Psoas muscle (tissue), 8 donors: ENCODE results near the gene B3GAT3. TPM values are rescaled to one million over a fixed set of nuclear protein-coding genes. Genes with fewer than 3 reads are reported as not detected.
A peak's percentile ranks its signal among the peaks of the same experiment; 100 is the strongest.
"Not testable (repeated sequence)": the region's sequence is repeated elsewhere in the genome, so short reads cannot be mapped to it uniquely, and the experiment has no call there.

Experiments
- ATAC-seq, 4 donors: fragments of 200-7000 bp; cut with Tn5 transposase; one replicate each; pipeline ENCODE4 v1.9.1; 2020; ENCODE audit warnings: moderate library complexity in 3 of 4, mild to moderate bottlenecking in 2 of 4
- DNase-seq, 2 donors: peaks; one replicate each; pipeline ENCODE4 v3.0.0-alpha.2; 2020
- H3K27ac ChIP-seq: fragments of 200-600 bp; one replicate; pipeline ENCODE4 v1.8.0; 2022
- H3K27me3 ChIP-seq, 3 donors: fragments of 200-600 bp in 1 of 3; one replicate each; pipeline versions ENCODE4 v1.6.1 to v1.8.0; 2013 to 2022; ENCODE audit warnings: low read length in 2 of 3, mild to moderate bottlenecking in 2 of 3, moderate library complexity in 1 of 3; ENCODE audit not compliant: insufficient read depth in 3 of 3
- H3K36me3 ChIP-seq, 2 donors: fragments of 200-600 bp in 1 of 2; one replicate each; pipeline versions ENCODE4 v1.6.1 to v1.8.0; 2013 to 2022; ENCODE audit warnings: low read depth in 1 of 2, mild to moderate bottlenecking in 1 of 2, moderate library complexity in 1 of 2; ENCODE audit not compliant: insufficient read depth in 1 of 2
- H3K4me1 ChIP-seq: fragments of 200-600 bp; one replicate; pipeline ENCODE4 v1.8.0; 2022
- H3K4me3 ChIP-seq: fragments of 200-600 bp; one replicate; pipeline ENCODE4 v1.8.0; 2022; ENCODE audit warnings: mild to moderate bottlenecking
- H3K9me3 ChIP-seq: fragments of 200-600 bp; one replicate; pipeline ENCODE4 v1.8.0; 2022
- CTCF ChIP-seq: fragments of 200-600 bp; IDR thresholded peaks from one replicate; pipeline ENCODE4 v1.8.0; 2022; ENCODE audit warnings: antibody characterized with exemption
- WGBS, 3 donors: extraction: QIAGEN DNeasy Blood & Tissue Kit; methylation state at CpG; one replicate each; pipeline versions ENCODE4 v1.1.6 to v1.1.7; 2013; 5-methylcytosine and 5-hydroxymethylcytosine counted together
- intact Hi-C, 2 donors: fragments of 100-400 bp; cut with DNase I; formaldehyde crosslinking; loops; one replicate each; pipeline versions ENCODE4 v1.11.0 to v1.14.2; 2022
- polyA plus RNA-seq, 3 donors: library from polyadenylated mRNA; stranded (reverse); fragments of 200-250 nt; gene quantifications; one replicate each; pipeline ENCODE4 v1.2.3, GENCODE V29; 2013
- total RNA-seq, 4 donors: library from RNA; stranded (reverse); fragmentation: NEBNext Ultra II Directional in 2 of 4; extraction: Animal tissue kit (Norgen Biotek cat#: 25700) in 2 of 4; gene quantifications; one replicate each; pipeline versions ENCODE4 v1.2.1 to v1.2.4, GENCODE V29; 2021 to 2023
- donor health status: healthy with polysubstance abuse.
- donor health status: DM: no; HTN: no; CAD: no; lungs with moderate emphysema.
- donor health status: Bipolar disorder and iron deficiency.
- donor health status: healthy.
- donor health status: DM: yes; HTN: yes; CAD: no.
- donor health status: DM: no; HTN: no; CAD: no.
- donor health status: DM: no; HTN: no; CAD: no.
- donor health status: DM: yes; HTN: yes; CAD: no.

B3GAT3 gene
- total and polyA plus RNA-seq, 7 donors: 7.4 to 37.6 (median 11.7) TPM

GRCh38 chr11:62592989-62593421 is 28.8 kb downstream of the B3GAT3 start:
- peak in 1 of 2 donors; percentile 39 for DNase-seq
- H3K4me1 ChIP-seq: peaks cover 27% of the 10 kb centered on the region
- H3K27me3 ChIP-seq: no peaks in the 10 kb centered on the region
- H3K27ac ChIP-seq: peak overlapping the region; percentile 94
- no peak for ATAC-seq
- H3K9me3 ChIP-seq: no peaks in the 10 kb centered on the region
- WGBS, 3 donors: 66 to 70% (median 69%) methylated on average over 8 of the region's 8 CpGs
- intact Hi-C loops: loop anchor here in 1 of 2 donors (5.0 to 10.0 kb wide), 2 partner anchors 99 to 628 kb away; partner anchors contain the start of gene FTH1
- peak overlapping the region; percentile 95 for H3K4me3 ChIP-seq
- H3K36me3 ChIP-seq: peaks cover 8 to 58% of the 10 kb centered on the region in 2 donors
- TF ChIP-seq CTCF: no peak

- peak overlapping the region; percentile 95 for H3K4me3 ChIP-seq
- peaks cover 27% of the 10 kb centered on the region for H3K4me1 ChIP-seq
- peak overlapping the region; percentile 94 for H3K27ac ChIP-seq
- intact Hi-C loops: loop anchor here in 1 of 2 donors (5.0 to 10.0 kb wide), 2 partner anchors 100 to 627 kb away; partner anchors contain the start of gene FTH1
- TF ChIP-seq CTCF: no peak
- H3K9me3 ChIP-seq: no peaks in the 10 kb centered on the region
- H3K27me3 ChIP-seq: no peaks in the 10 kb centered on the region
- WGBS, 3 donors: 13 to 15% (median 14%) methylated on average over 17 of the region's 17 CpGs
- H3K36me3 ChIP-seq: peaks cover 8 to 58% of the 10 kb centered on the region in 2 donors
- no peak for ATAC-seq
- DNase-seq: no peak
Measured at GRCh38 chr11:62592146-62592815, 29.5 kb downstream of the B3GAT3 start.

GRCh38 chr11:62591448-62592145 is 30.2 kb downstream of the B3GAT3 start, which contains the start of gene TUT1:
TUT1 (minus strand) TSS chr11:62591523; CDS start chr11:62591485, 38 bp downstream.
- H3K27ac ChIP-seq: peak within 1 kb of the TSS; percentile 94
- intact Hi-C loops: loop anchor here in 1 of 2 donors (5.0 to 10.0 kb wide), 2 partner anchors 101 to 627 kb away; partner anchors contain the start of gene FTH1
- ATAC-seq (peak; percentile 93 to 95 (median 94)), DNase-seq (peak; percentile 94 to 97)
- WGBS, 3 donors: 0% methylated on average over 58 of the region's 58 CpGs
- H3K36me3 ChIP-seq: peaks cover 8 to 58% of the 10 kb centered on the region in 2 donors
- no peaks in the 10 kb centered on the region for H3K9me3 ChIP-seq
- H3K4me3 ChIP-seq: peak within 1 kb of the TSS; percentile 95
- H3K27me3 ChIP-seq: no peaks in the 10 kb centered on the region
- peaks cover 27% of the 10 kb centered on the region for H3K4me1 ChIP-seq
- TF ChIP-seq CTCF: no peak

DNA sequence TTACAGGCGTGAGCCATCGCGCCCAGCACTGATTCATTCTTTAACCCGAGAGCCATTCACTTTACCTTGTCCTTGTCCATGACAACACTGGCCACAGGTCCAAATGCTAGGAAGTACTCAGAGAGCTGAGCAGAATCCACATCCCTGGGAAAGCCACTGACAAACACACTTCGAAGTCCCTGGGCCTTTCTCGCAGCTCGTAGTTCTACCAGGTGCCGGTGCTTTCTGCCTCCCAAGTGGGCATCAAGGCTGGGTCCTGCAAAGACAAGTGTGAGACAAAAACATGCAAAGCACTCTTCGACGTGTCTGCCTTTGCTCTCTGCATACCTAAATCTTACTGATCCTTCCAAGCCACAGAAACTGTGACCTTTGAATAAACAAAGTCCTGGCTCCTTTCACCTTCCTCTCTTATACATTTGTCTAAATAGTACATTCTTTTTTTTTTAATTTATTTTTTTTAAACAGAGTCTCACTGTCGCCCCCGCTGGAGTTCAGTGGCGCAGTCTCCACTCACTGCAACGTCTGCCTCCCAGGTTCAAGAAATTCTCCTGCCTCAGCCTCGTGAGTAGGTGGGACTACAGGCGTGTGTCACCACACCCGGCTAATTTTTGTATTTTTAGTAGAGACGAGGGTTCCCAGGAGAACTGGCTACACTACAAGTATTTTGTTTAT is 32.7 kb downstream of the B3GAT3 start:
- DNase-seq (peak in 1 of 2 donors; percentile 35), ATAC-seq (no peak)
- WGBS, 3 donors: 67 to 68% (median 68%) methylated on average over 18 of the region's 18 CpGs

GRCh38 chr11:62585356-62585755 is 36.4 kb downstream of the B3GAT3 start:
- 76 to 88% (median 87%) methylated on average over 7 of the region's 7 CpGs for WGBS, 3 donors
- DNase-seq, intact Hi-C loops, H3K27me3 ChIP-seq, H3K4me3 ChIP-seq, H3K9me3 ChIP-seq, ATAC-seq, H3K27ac ChIP-seq: not testable (repeated sequence)
- Histone ChIP-seq H3K36me3 (peaks cover 3 to 80% of the 10 kb centered on the region in 2 donors), H3K4me1 (peaks cover 24% of the 10 kb centered on the region)

More for the DNA sequence above, 32.7 kb downstream of the B3GAT3 start:
- no peaks in the 10 kb centered on the region for H3K27me3 ChIP-seq
- no peaks in the 10 kb centered on the region for H3K9me3 ChIP-seq
- TF ChIP-seq CTCF: peak; percentile 8
- H3K4me1 ChIP-seq: peaks cover 27% of the 10 kb centered on the region
- intact Hi-C loops: no loop called here
- peak overlapping the region; percentile 16 for H3K27ac ChIP-seq
- no peak overlapping the region for H3K4me3 ChIP-seq
- peaks cover 3 to 57% of the 10 kb centered on the region in 2 donors for H3K36me3 ChIP-seq

DNA sequence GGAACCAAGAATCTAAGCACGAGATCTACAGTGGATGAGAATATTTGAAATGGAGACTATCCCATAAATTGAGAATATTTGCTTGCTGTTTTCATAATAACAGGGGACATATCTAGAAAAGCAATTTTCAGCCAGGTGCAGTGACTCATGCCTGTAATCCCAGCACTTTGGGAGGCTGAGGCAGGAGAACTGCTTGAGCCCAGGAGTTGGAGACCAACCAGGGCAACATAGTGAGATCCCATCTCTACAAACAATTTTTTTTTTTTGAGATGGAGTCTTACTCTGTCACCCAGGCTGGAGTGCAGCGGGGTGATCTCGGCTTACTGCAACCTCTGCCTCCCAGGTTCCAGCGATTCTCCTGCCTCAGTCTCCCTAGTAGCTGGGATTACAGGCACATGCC is 40.1 kb downstream of the B3GAT3 start:
- peak in 1 of 2 donors; percentile 12 for DNase-seq
- ATAC-seq, H3K4me3 ChIP-seq, H3K27me3 ChIP-seq, H3K9me3 ChIP-seq, intact Hi-C loops: not testable (repeated sequence)
- WGBS, 3 donors: 94 to 97% (median 96%) methylated on average over 4 of the region's 4 CpGs
- Histone ChIP-seq H3K36me3 (peaks cover 0 to 91% of the 10 kb centered on the region in 2 donors), H3K27ac (peak overlapping the region; percentile 23), H3K4me1 (peaks cover 21% of the 10 kb centered on the region)
